HG03175 (cell line): Measurements from ENCODE around the gene TLE6.
"Not testable (repeated sequence)": the region's sequence is repeated elsewhere in the genome, so short reads cannot be mapped to it uniquely, and the experiment has no call there.

Experiments used
- ATAC-seq: cut with Tn5 transposase; IDR thresholded peaks from one replicate; pipeline ENCODE4 v1.9.1; 2021; ENCODE audit warnings: mild to moderate bottlenecking, moderate library complexity; ENCODE audit not compliant: unreplicated experiment

TLE6 gene

GRCh38 chr19:2973229-2973628 is 4.1 kb upstream of the TLE6 start:
- no peak for ATAC-seq

GRCh38 chr19:2974342-2975041 is 2.9 kb upstream of the TLE6 start:
- no peak for ATAC-seq

GRCh38 chr19:2976609-2977000 is 759 bp upstream of the TLE6 start:
- no peak for ATAC-seq

GRCh38 chr19:2977746-2978138 is 378 bp downstream of the TLE6 start:
- no peak for ATAC-seq

- ATAC-seq = no peak
Observed at GRCh38 chr19:2978166-2978767, 903 bp downstream of the TLE6 start.

- no peak for ATAC-seq
Observed at GRCh38 chr19:2978772-2979171, 1.4 kb downstream of the TLE6 start.

- no peak for ATAC-seq
Observed at GRCh38 chr19:2981898-2982297, 4.5 kb downstream of the TLE6 start.

GRCh38 chr19:2982561-2982960 is 5.2 kb downstream of the TLE6 start:
- no peak for ATAC-seq

- no peak for ATAC-seq
Observed at GRCh38 chr19:2982983-2983350, 5.6 kb downstream of the TLE6 start.

- no peak for ATAC-seq
Observed at GRCh38 chr19:2983351-2984214, 6.2 kb downstream of the TLE6 start.

- ATAC-seq = no peak
Observed at GRCh38 chr19:2984215-2984528, 6.8 kb downstream of the TLE6 start.

- no peak for ATAC-seq
Observed at GRCh38 chr19:2986951-2987524, 9.7 kb downstream of the TLE6 start.

GRCh38 chr19:2987797-2988196 is 10.4 kb downstream of the TLE6 start:
- ATAC-seq = no peak

GRCh38 chr19:2988568-2988967 is 11.2 kb downstream of the TLE6 start:
- ATAC-seq = no peak

- ATAC-seq = no peak
Observed at GRCh38 chr19:2989236-2989946, 12.0 kb downstream of the TLE6 start.

- ATAC-seq = not testable (repeated sequence)
Observed at GRCh38 chr19:2992333-2992732, 15.0 kb downstream of the TLE6 start.

GRCh38 chr19:2992958-2993357 is 15.6 kb downstream of the TLE6 start:
- ATAC-seq = no peak

GRCh38 chr19:2993579-2993978 is 16.2 kb downstream of the TLE6 start:
- ATAC-seq = no peak

- ATAC-seq = no peak
Observed at GRCh38 chr19:2994588-2995131, 17.3 kb downstream of the TLE6 start.

GRCh38 chr19:2997720-2998119 is 20.4 kb downstream of the TLE6 start:
- ATAC-seq = no peak

GRCh38 chr19:2998642-2999041 is 21.3 kb downstream of the TLE6 start:
- ATAC-seq = no peak
